ENCODE results near the gene SLC12A2. TPM values are rescaled to one million over a fixed set of nuclear protein-coding genes. Genes with fewer than 3 reads are reported as not detected.

The SLC12A2 gene
- polyA plus RNA-seq, 1 of the 3 experiments (the other 2 are of a cell fraction) = 5.6 TPM

GRCh38 chr5:128174951-128175350, 91.4 kb downstream of the SLC12A2 start:
- H3K27me3 ChIP-seq (ENCODE audit: insufficient read depth) = no peaks in the 10 kb centered on the region
- H2AFZ ChIP-seq (ENCODE audit: low read depth) = no peak overlapping the region
- H3K4me3 ChIP-seq (ENCODE audit: low read depth in 2 of 2, low read length in 1 of 2) = no peak overlapping the region
- no peak for DNase-seq
- peaks cover 0 to 4% of the 10 kb centered on the region in 2 experiments; a peak in 1 of 4 replicates for H3K4me1 ChIP-seq (ENCODE audit: control insufficient read depth in 1 of 2, insufficient read depth in 2 of 2, low read depth in 1 of 2, low read length in 1 of 2)
- H3K4me2 ChIP-seq = no peak overlapping the region
- no peaks in the 10 kb centered on the region for H3K9me3 ChIP-seq
- TF ChIP-seq POLR2AphosphoS5 (IDR thresholded peaks at IDR 0.05; ENCODE audit: low read depth, low read length) (no peak), SMC3 (IDR thresholded peaks at IDR 0.05; ENCODE audit: low read depth, low read length) (no peak), JUND (IDR thresholded peaks at IDR 0.05) (peak; percentile 37; the same call in 1 of the 2 replicates), EP300 (IDR thresholded peaks at IDR 0.05; ENCODE audit: borderline replicate concordance in 1 of 2, low read depth in 1 of 2, low read length in 1 of 2) (peak in 1 of 2 experiments; percentile 15; a peak in 1 of 4 replicates), REST (IDR thresholded peaks at IDR 0.05; ENCODE audit: low read depth, low read length) (no peak), ELF1 (IDR thresholded peaks at IDR 0.05) (no peak), FOXM1 (IDR thresholded peaks at IDR 0.05; ENCODE audit: low read depth) (no peak), CHD2 (IDR thresholded peaks at IDR 0.05; ENCODE audit: low read length, partially characterized antibody) (no peak), TCF12 (IDR thresholded peaks at IDR 0.05) (peak; percentile 44; the same call in 1 of the 2 replicates), YY1 (IDR thresholded peaks at IDR 0.05; ENCODE audit: low read depth) (no peak), FOSL2 (IDR thresholded peaks at IDR 0.05; ENCODE audit: borderline replicate concordance, low read depth) (peak; percentile 31; the same call in 1 of the 2 replicates), TEAD4 (IDR thresholded peaks at IDR 0.05; ENCODE audit: borderline replicate concordance, insufficient read depth) (no peak)
- WGBS (ENCODE audit: low lambda C conversion rate) = 82% methylated on average over 2 of the region's 2 CpGs
- H3F3A ChIP-seq (replicated peaks; ENCODE audit: insufficient read depth) = no peaks in the 10 kb centered on the region
- no peak overlapping the region for H3K9ac ChIP-seq
- ChIA-PET CTCF (no interaction called here), POLR2A (no interaction called here)
- no peaks in the 10 kb centered on the region for H4K20me1 ChIP-seq (ENCODE audit: insufficient read depth)
- H3K36me3 ChIP-seq (replicated peaks in 1 of 2; ENCODE audit: control insufficient read depth in 1 of 2, insufficient read depth in 2 of 2, low read length in 1 of 2) = peaks cover 0 to 41% of the 10 kb centered on the region in 2 experiments
- H3K79me2 ChIP-seq (ENCODE audit: insufficient read depth) = no peaks in the 10 kb centered on the region
- H3K27ac ChIP-seq (ENCODE audit: low read depth in 2 of 2, low read length in 1 of 2) = peak overlapping the region in 1 of 2 experiments; percentile 8; a peak in 2 of 4 replicates
- peaks cover 5% of the 10 kb centered on the region; the same call in 1 of the 2 replicates for H3K9me2 ChIP-seq

GRCh38 chr5:128192368-128192767, 108.8 kb downstream of the SLC12A2 start:
- Histone ChIP-seq H3K9me2 (no peaks in the 10 kb centered on the region), H2AFZ (ENCODE audit: low read depth) (no peak overlapping the region), H4K20me1 (ENCODE audit: insufficient read depth) (no peaks in the 10 kb centered on the region), H3K36me3 (replicated peaks in 1 of 2; ENCODE audit: control insufficient read depth in 1 of 2, insufficient read depth in 2 of 2, low read length in 1 of 2) (peaks cover 5 to 17% of the 10 kb centered on the region in 2 experiments), H3K9me3 (no peaks in the 10 kb centered on the region), H3K4me2 (no peak overlapping the region), H3K27me3 (ENCODE audit: insufficient read depth) (no peaks in the 10 kb centered on the region), H3K9ac (no peak overlapping the region), H3K27ac (ENCODE audit: low read depth in 2 of 2, low read length in 1 of 2) (no peak overlapping the region), H3K4me3 (ENCODE audit: low read depth in 2 of 2, low read length in 1 of 2) (no peak overlapping the region), H3K4me1 (ENCODE audit: control insufficient read depth in 1 of 2, insufficient read depth in 2 of 2, low read depth in 1 of 2, low read length in 1 of 2) (no peaks in the 10 kb centered on the region; a peak in 1 of 4 replicates), H3K79me2 (ENCODE audit: insufficient read depth) (no peaks in the 10 kb centered on the region), H3F3A (replicated peaks; ENCODE audit: insufficient read depth) (no peaks in the 10 kb centered on the region)
- POLR2A ChIA-PET = no interaction called here
- CTCF ChIA-PET = interaction anchor here (1.2 to 3.5 kb wide), 3 partner anchors 9 to 317 kb away, joined by 3 to 14 read pairs (median 6); no protein-coding TSS in a partner anchor
- TF ChIP-seq IRF3 (IDR thresholded peaks at IDR 0.05; ENCODE audit: low read depth, low read length) (no peak), ELF1 (IDR thresholded peaks at IDR 0.05) (no peak), TEAD4 (IDR thresholded peaks at IDR 0.05; ENCODE audit: borderline replicate concordance, insufficient read depth) (no peak), RXRA (IDR thresholded peaks at IDR 0.05; ENCODE audit: borderline replicate concordance, low read depth) (no peak), MXI1 (IDR thresholded peaks at IDR 0.05; ENCODE audit: low read depth, low read length) (no peak)
- 100% methylated on average over 2 of the region's 2 CpGs for WGBS (ENCODE audit: low lambda C conversion rate)
- DNase-seq = no peak
